ENCODE results near the gene ATP6AP2.

GRCh38 chrX:40652664-40653063 is 71.9 kb downstream of the ATP6AP2 start:
- TF ChIP-seq REST (IDR thresholded peaks at IDR 0.05; ENCODE audit: insufficient read depth in 1 of 2, low read depth in 2 of 2, low read length in 2 of 2): no peak
- TF ChIP-seq POLR2AphosphoS5 (IDR thresholded peaks at IDR 0.05; ENCODE audit: low read depth, low read length): no peak
